KBM-7 (cell line): Measurements from ENCODE around the gene TOP2A.

Source experiments
- DNase-seq: peaks from one replicate; pipeline ENCODE4 v3.0.0-alpha.2; 2015
- in situ Hi-C: fragments of 300-500 bp; cut with MboI; formaldehyde crosslinking; loops from 2 replicates; pipeline ENCODE4 v1.14.3; 2020; ENCODE audit warnings: low sequenced_read_pairs, low pct_unique_long_range_greater_than_20kb, mixed read lengths

Gene TOP2A

GRCh38 chr17:40456396-40456951 is 38.8 kb upstream of the TOP2A start:
- in situ Hi-C loops: no loop called here
- no peak for DNase-seq

GRCh38 chr17:40454613-40454995 is 36.9 kb upstream of the TOP2A start:
- no peak for DNase-seq
- in situ Hi-C loops: no loop called here

GRCh38 chr17:40453881-40454612 is 36.4 kb upstream of the TOP2A start:
- no peak for DNase-seq

GRCh38 chr17:40452921-40453378 is 35.3 kb upstream of the TOP2A start:
- DNase-seq: no peak
- in situ Hi-C loops: no loop called here

More at GRCh38 chr17:40453881-40454612, 36.4 kb upstream of the TOP2A start:
- in situ Hi-C loops: no loop called here

GRCh38 chr17:40452216-40452787 is 34.6 kb upstream of the TOP2A start:
- in situ Hi-C loops: no loop called here

GRCh38 chr17:40451420-40451819 is 33.7 kb upstream of the TOP2A start:
- in situ Hi-C loops: no loop called here
- DNase-seq: no peak

More at GRCh38 chr17:40452216-40452787, 34.6 kb upstream of the TOP2A start:
- no peak for DNase-seq

- in situ Hi-C loops: no loop called here
- peak; percentile 60 for DNase-seq
Measured at GRCh38 chr17:40450175-40450574, 32.5 kb upstream of the TOP2A start.

GRCh38 chr17:40448639-40449261 is 31.1 kb upstream of the TOP2A start:
- in situ Hi-C loops: no loop called here
- DNase-seq: no peak

- in situ Hi-C loops: no loop called here
- peak; percentile 66 for DNase-seq
Measured at GRCh38 chr17:40448213-40448638, 30.5 kb upstream of the TOP2A start.

GRCh38 chr17:40447806-40448205 is 30.1 kb upstream of the TOP2A start:
- in situ Hi-C loops: no loop called here
- no peak for DNase-seq

GRCh38 chr17:40447148-40447644 is 29.5 kb upstream of the TOP2A start:
- in situ Hi-C loops: no loop called here
- no peak for DNase-seq

- no peak for DNase-seq
- in situ Hi-C loops: no loop called here
Measured at GRCh38 chr17:40445751-40446468, 28.2 kb upstream of the TOP2A start.

GRCh38 chr17:40443988-40444899 is 26.5 kb upstream of the TOP2A start:
- in situ Hi-C loops: no loop called here

GRCh38 chr17:40443196-40443987 is 25.7 kb upstream of the TOP2A start, which contains the start of gene IGFBP4:
Gene IGFBP4, plus strand, starts transcription at chr17:40443450. Its CDS starts 286 bp downstream, at chr17:40443736.
- in situ Hi-C loops: no loop called here
- DNase-seq: peak; percentile 73

More at GRCh38 chr17:40443988-40444899, 26.5 kb upstream of the TOP2A start:
- DNase-seq: no peak

- DNase-seq: peak; percentile 56
- in situ Hi-C loops: no loop called here
Measured at GRCh38 chr17:40442392-40443195, 24.9 kb upstream of the TOP2A start.

- in situ Hi-C loops: no loop called here
- DNase-seq: no peak
Measured at GRCh38 chr17:40440166-40440565, 22.5 kb upstream of the TOP2A start.
